ENCODE results near the gene TLE3. TPM values are rescaled to one million over a fixed set of nuclear protein-coding genes. Genes with fewer than 3 reads are reported as not detected.

Gene TLE3
- total RNA-seq, 1 experiment from 2014 or later, result 35.2 TPM

DNA sequence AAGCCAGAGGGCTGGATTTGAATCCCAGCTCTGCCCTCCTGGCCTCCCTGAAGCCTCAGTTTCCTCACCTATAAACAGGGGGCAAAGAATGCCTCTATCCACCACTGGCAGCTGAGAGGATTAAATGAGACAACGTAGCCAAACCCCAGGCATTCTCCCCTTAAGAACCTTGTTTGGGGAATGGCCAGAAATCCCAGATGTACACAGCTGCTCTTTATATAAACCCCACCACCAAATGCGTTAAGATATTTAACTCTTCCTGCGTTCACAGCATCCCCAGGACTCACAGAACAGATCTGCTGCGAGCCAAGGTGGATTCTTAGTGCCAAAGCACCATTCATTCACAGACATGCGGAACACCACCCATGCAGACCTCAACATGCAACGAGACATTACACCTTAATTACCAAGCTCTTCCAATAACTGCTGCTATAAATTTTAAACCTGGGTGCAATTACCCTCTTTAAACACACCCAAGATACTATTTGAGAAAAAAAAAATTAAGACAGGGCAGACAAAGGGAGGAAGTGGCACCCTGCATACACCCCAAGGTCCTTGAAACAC is 5.2 kb downstream of the TLE3 start:
- DNase-seq (ENCODE audit: low read depth in 1 of 2, low spot score in 2 of 2), result no peak
- H3K9me3 ChIP-seq (replicated peaks), result no peaks in the 10 kb centered on the region
- no peaks in the 10 kb centered on the region for H3K27me3 ChIP-seq (replicated peaks)
- no peak overlapping the region for H3K27ac ChIP-seq
- no peak overlapping the region for H3K4me3 ChIP-seq
- H3K36me3 ChIP-seq, result peaks cover 83% of the 10 kb centered on the region
- peaks cover 23% of the 10 kb centered on the region for H3K4me1 ChIP-seq (replicated peaks)

DNA sequence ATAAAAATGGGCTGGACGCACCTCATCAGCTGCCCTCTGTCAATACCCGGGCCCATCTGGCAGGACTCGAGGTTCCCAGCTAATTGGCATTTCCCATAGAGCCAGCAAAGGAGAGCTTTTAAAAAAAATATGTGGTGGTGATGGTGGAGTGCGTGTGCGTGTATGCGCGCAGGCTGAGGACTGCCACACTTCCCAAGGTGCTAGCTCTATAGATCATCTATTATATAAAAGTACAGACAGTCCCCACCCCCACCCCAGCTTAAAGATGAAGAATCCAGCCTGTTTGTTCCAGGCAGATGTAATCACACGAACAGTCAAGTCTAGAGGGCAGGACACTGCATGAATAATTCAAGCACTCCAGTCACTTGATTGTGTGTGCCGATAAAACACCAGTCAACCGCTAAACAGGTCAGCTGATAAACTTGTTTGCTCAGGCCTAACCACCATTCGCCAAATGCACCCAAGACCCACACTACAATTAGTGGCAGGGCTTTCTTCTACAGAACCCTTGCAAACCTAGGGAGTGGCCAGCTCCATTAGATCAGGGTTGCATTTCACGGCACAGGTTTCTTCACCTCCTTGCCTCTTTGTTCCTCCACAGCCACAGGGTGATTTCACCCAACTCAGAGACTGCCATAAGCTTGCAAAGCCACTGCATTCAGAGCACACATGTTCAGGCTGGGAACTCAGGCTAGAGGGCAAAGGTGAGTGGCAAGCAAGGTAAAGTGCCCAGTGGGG is 5.8 kb downstream of the TLE3 start:
- H3K4me3 ChIP-seq, result no peak overlapping the region
- H3K4me1 ChIP-seq (replicated peaks), result peaks cover 23% of the 10 kb centered on the region
- H3K36me3 ChIP-seq, result peaks cover 85% of the 10 kb centered on the region

GRCh38 chr15:70090436-70091296 is 7.1 kb downstream of the TLE3 start:
- peaks cover 23% of the 10 kb centered on the region for H3K4me1 ChIP-seq (replicated peaks)

More for the DNA sequence above, 5.8 kb downstream of the TLE3 start:
- no peak overlapping the region for H3K27ac ChIP-seq
- no peak for DNase-seq (ENCODE audit: low read depth in 1 of 2, low spot score in 2 of 2)
- no peaks in the 10 kb centered on the region for H3K27me3 ChIP-seq (replicated peaks)
- H3K9me3 ChIP-seq (replicated peaks), result no peaks in the 10 kb centered on the region

GRCh38 chr15:70089692-70089971 is 8.1 kb downstream of the TLE3 start:
- peaks cover 93% of the 10 kb centered on the region for H3K36me3 ChIP-seq
- no peak overlapping the region for H3K4me3 ChIP-seq
- no peaks in the 10 kb centered on the region for H3K27me3 ChIP-seq (replicated peaks)
- H3K9me3 ChIP-seq (replicated peaks), result no peaks in the 10 kb centered on the region
- no peak for DNase-seq (ENCODE audit: low read depth in 1 of 2, low spot score in 2 of 2)
- H3K4me1 ChIP-seq (replicated peaks), result peaks cover 13% of the 10 kb centered on the region
- H3K27ac ChIP-seq, result no peak overlapping the region; the same call in 1 of the 2 replicates

More at GRCh38 chr15:70090436-70091296, 7.1 kb downstream of the TLE3 start:
- no peaks in the 10 kb centered on the region for H3K27me3 ChIP-seq (replicated peaks)
- no peak for DNase-seq (ENCODE audit: low read depth in 1 of 2, low spot score in 2 of 2)
- H3K9me3 ChIP-seq (replicated peaks), result no peaks in the 10 kb centered on the region
- H3K36me3 ChIP-seq, result peaks cover 93% of the 10 kb centered on the region
- no peak overlapping the region for H3K4me3 ChIP-seq
- H3K27ac ChIP-seq, result no peak overlapping the region

DNA sequence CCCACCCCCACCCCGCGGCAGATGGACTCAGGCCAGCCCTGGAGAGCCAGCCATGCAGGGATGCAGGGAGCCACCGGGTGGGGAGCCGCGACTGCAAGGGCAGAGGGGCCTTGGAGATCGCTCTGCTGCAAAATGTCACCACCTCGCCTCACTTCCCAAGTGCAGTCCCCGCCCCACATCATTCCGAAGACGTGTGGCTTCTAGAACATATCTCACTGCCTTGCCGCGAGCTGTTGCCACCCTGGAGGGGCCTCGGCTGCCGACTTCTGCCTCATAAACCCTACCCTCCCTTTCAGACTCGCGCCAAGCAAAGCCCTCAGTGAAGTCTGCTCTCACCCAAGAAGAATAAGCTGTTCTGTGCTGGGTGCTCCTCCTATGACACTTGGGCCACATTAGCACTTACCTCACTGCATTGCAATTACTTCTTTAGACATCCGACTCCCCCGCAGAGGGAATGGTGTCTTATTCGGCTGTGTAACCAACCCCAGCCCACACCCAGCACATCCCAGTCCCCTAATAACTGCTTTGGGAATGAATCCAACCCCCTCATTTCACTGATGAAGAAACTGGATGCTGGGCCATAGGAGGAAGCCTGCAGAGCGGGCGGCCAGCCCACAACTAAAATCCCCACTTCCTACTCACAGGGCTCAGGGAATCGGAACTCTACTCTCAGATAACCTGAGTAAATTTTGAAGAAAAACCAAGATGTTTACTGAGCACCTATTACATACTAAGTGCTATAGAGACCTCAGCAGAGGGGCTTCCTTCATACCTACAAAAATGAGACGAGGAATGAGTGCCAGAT is 8.6 kb downstream of the TLE3 start:
- Histone ChIP-seq H3K27ac (no peak overlapping the region; the same call in 1 of the 2 replicates), H3K27me3 (replicated peaks) (no peaks in the 10 kb centered on the region), H3K9me3 (replicated peaks) (no peaks in the 10 kb centered on the region), H3K36me3 (peaks cover 93% of the 10 kb centered on the region), H3K4me3 (no peak overlapping the region), H3K4me1 (replicated peaks) (peaks cover 11% of the 10 kb centered on the region)
- DNase-seq (ENCODE audit: low read depth in 1 of 2, low spot score in 2 of 2), result no peak

DNA sequence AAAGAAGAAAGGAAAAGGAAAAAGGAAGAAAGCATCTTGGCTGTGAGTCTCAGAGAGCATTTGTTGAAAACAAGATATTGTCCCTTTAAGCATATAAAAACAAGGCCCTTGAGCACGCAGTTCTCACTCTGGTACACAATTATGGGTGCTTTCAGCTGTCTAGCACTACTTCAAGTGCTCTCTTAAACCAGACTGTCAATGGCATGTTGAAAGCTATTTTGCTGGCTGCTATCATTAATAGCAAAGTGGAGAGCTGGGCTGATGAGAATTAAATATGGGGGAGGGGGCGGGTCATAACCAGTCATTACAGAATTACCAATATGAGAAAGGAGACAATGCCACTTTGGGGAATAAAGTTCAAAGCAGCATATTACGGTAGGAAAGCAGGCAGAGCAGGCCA is 9.3 kb downstream of the TLE3 start:
- Histone ChIP-seq H3K36me3 (peaks cover 92% of the 10 kb centered on the region), H3K4me1 (replicated peaks) (peaks cover 9% of the 10 kb centered on the region), H3K27me3 (replicated peaks) (no peaks in the 10 kb centered on the region), H3K27ac (no peak overlapping the region), H3K4me3 (no peak overlapping the region), H3K9me3 (replicated peaks) (no peaks in the 10 kb centered on the region)
- no peak for DNase-seq (ENCODE audit: low read depth in 1 of 2, low spot score in 2 of 2)

DNA sequence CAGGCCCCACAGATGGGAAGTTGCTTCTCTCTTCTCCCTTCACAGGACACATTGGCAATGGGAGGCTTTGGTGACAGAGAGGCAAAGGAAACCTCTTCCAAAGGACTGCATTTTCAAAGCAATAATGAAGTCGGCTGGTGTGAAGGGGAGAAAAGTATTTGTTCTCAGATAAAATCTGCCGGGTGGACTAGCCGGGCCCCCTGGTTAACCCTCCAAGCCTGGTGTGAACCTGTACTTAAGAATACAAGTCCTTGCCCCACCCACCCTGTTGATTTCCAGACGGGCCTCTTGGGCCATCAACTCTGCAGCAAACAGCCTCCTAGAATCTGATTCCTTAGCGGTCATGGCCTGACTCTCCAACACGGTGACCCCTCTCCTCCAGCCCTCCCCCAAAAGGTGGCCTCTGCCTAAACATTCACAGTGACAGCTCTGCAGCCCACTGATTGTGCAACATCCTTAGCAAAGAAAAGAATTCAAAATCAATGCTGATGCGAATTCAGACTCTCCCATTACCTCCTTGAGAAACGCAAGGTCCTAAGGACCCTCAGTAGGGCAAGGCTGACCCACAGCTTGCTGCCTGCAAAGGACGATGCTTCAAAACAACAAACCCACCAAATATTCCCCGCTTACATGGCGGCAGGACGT is 9.9 kb downstream of the TLE3 start:
- H3K4me3 ChIP-seq, result no peak overlapping the region
- H3K4me1 ChIP-seq (replicated peaks), result peaks cover 5% of the 10 kb centered on the region; the same call in 1 of the 2 replicates
- H3K27ac ChIP-seq, result no peak overlapping the region
- peaks cover 90% of the 10 kb centered on the region for H3K36me3 ChIP-seq
- DNase-seq (ENCODE audit: low read depth in 1 of 2, low spot score in 2 of 2), result no peak
- H3K9me3 ChIP-seq (replicated peaks), result no peaks in the 10 kb centered on the region
- H3K27me3 ChIP-seq (replicated peaks), result no peaks in the 10 kb centered on the region

DNA sequence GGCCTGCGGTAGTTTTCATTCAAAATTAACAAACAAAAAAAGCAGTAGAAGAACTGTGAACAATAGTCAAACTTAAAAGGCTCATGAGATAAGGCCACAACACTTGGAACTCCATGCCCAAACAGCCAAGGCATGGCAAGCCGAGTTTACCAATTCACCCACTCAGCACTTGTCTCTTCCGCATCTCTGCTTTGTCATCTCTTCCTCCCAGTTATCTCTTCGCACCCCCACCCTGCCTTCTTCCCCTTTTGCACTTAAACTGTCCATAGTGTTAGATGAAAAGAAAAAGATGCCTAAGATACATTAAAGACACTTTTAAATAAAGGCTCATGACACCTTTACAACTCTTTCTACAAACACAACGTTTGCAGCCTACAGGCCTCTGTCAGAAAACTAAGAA is 11.1 kb downstream of the TLE3 start:
- no peak for DNase-seq (ENCODE audit: low read depth in 1 of 2, low spot score in 2 of 2)
- peaks cover 90% of the 10 kb centered on the region for H3K36me3 ChIP-seq

GRCh38 chr15:70084461-70084860 is 13.3 kb downstream of the TLE3 start:
- H3K4me3 ChIP-seq, result no peak overlapping the region
- H3K4me1 ChIP-seq (replicated peaks), result peaks cover under 1% of the 10 kb centered on the region; the same call in 1 of the 2 replicates
- no peaks in the 10 kb centered on the region for H3K9me3 ChIP-seq (replicated peaks)
- no peak for DNase-seq (ENCODE audit: low read depth in 1 of 2, low spot score in 2 of 2)
- H3K27ac ChIP-seq, result no peak overlapping the region
- peaks cover 91% of the 10 kb centered on the region for H3K36me3 ChIP-seq
- H3K27me3 ChIP-seq (replicated peaks), result no peaks in the 10 kb centered on the region

More for the DNA sequence above, 11.1 kb downstream of the TLE3 start:
- Histone ChIP-seq H3K27me3 (replicated peaks) (no peaks in the 10 kb centered on the region), H3K4me3 (no peak overlapping the region), H3K4me1 (replicated peaks) (peaks cover 5% of the 10 kb centered on the region; the same call in 1 of the 2 replicates), H3K27ac (no peak overlapping the region), H3K9me3 (replicated peaks) (no peaks in the 10 kb centered on the region)

DNA sequence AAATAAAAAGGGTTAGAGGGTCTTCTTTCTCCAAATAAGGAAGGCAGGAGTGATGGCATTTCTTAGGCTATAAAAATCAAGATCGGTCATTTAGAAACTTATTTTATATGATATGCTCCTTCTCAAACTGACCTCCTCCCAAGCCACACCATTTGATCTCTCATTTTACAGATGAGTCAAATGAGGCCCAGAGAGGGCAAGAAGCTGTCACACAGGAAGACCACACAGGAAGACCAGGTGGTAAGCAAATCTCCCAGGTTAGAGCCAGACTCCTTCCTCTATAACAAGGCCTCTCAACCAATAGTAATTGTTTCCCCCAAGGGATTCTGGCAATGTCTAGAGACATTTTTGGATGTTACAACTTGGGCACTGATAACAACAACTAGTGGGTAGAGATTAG is 13.8 kb downstream of the TLE3 start:
- no peaks in the 10 kb centered on the region for H3K9me3 ChIP-seq (replicated peaks)
- H3K4me1 ChIP-seq (replicated peaks), result no peaks in the 10 kb centered on the region
- DNase-seq (ENCODE audit: low read depth in 1 of 2, low spot score in 2 of 2), result no peak
- H3K27ac ChIP-seq, result no peak overlapping the region
- no peak overlapping the region for H3K4me3 ChIP-seq
- peaks cover 91% of the 10 kb centered on the region for H3K36me3 ChIP-seq
- H3K27me3 ChIP-seq (replicated peaks), result no peaks in the 10 kb centered on the region

DNA sequence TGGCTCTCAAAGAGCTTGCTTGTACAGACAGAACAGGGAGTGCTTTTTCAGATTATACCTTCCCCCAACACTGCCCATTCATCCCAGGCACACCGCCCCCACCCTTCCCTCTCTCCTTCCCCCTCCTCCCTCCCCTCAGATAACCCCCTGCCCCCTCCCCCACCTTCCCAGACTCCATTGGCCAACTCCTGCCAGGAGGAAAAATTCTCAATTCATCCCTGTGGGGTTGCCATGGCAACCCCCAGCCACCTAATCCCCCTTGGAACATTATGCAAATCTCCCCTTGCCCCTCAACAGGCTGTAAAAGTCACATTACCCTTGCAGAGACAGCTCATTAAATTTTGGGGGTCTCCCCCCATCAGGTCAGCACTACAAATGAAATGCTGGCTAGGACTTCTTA is 14.3 kb downstream of the TLE3 start:
- Histone ChIP-seq H3K27ac (no peak overlapping the region), H3K36me3 (peaks cover 94% of the 10 kb centered on the region)
- no peak for DNase-seq (ENCODE audit: low read depth in 1 of 2, low spot score in 2 of 2)

DNA sequence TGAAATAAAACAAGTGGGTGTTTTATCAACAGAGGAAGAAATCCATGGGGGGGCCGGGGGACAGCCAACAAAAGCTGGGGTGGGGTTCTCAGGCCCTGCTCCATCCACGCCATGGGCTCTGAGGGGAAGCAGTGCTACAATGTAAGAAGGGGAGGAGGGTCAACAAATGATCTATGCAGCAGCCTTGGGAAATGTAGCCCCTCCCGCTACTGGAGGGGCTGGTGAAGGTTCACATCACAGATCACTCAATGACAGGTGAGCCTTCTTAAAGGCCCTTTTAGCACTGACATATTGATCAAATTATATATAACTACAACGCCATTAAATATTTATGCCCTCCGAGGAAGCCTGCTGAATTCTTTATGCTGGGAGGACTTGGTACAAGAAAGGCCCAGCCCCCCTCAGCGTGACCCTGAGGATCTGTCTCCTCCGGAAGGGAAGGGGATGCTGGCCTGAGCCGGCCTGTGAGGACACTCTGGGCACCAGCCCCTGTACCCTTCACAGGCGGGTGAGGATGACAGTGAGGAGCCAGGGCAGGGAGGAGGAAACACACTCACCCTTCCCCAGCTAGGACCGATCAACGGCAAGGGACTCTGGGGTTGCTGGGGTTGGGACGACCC is 15.3 kb downstream of the TLE3 start:
- Histone ChIP-seq H3K4me3 (no peak overlapping the region), H3K36me3 (peaks cover 87% of the 10 kb centered on the region), H3K4me1 (replicated peaks) (no peaks in the 10 kb centered on the region), H3K27ac (no peak overlapping the region), H3K27me3 (replicated peaks) (no peaks in the 10 kb centered on the region), H3K9me3 (replicated peaks) (no peaks in the 10 kb centered on the region)
- no peak for DNase-seq (ENCODE audit: low read depth in 1 of 2, low spot score in 2 of 2)

More for the DNA sequence above, 14.3 kb downstream of the TLE3 start:
- Histone ChIP-seq H3K27me3 (replicated peaks) (no peaks in the 10 kb centered on the region), H3K4me3 (no peak overlapping the region), H3K4me1 (replicated peaks) (no peaks in the 10 kb centered on the region), H3K9me3 (replicated peaks) (no peaks in the 10 kb centered on the region)

- DNase-seq (ENCODE audit: low read depth in 1 of 2, low spot score in 2 of 2), result no peak
- Histone ChIP-seq H3K36me3 (peaks cover 79% of the 10 kb centered on the region), H3K4me3 (no peak overlapping the region), H3K4me1 (replicated peaks) (no peaks in the 10 kb centered on the region), H3K27ac (no peak overlapping the region), H3K9me3 (replicated peaks) (no peaks in the 10 kb centered on the region), H3K27me3 (replicated peaks) (no peaks in the 10 kb centered on the region)
Observed at GRCh38 chr15:70081612-70082011, 16.1 kb downstream of the TLE3 start.

All from SJSA1 (cell line).